HepG2 (cell line): ENCODE results near the gene NAP1L1.

Experiments used
- ADNP ChIP-seq: sonication (generic); formaldehyde crosslinking; IDR thresholded peaks from 2 replicates; pipeline ENCODE4 v1.4.0; 2020; ENCODE audit warnings: missing genetic modification reagents
- AKAP8 ChIP-seq: sonication (generic); formaldehyde crosslinking; IDR thresholded peaks from 2 replicates; pipeline ENCODE4 v1.5.1; 2020; ENCODE audit warnings: mild to moderate bottlenecking, missing genetic modification reagents
- BCL6 ChIP-seq: IDR thresholded peaks from 2 replicates; pipeline ENCODE4 v1.6.1; 2016; ENCODE audit warnings: missing genetic modification reagents, missing compliant biosample characterization
- CBX1 ChIP-seq: IDR thresholded peaks from one replicate; pipeline ENCODE4 v1.6.1; 2016; ENCODE audit warnings: antibody characterized with exemption, low read depth
- ELF4 ChIP-seq: sonication (generic); formaldehyde crosslinking; IDR thresholded peaks from 2 replicates; pipeline ENCODE4 v1.5.0; 2020; ENCODE audit warnings: missing genetic modification reagents, mild to moderate bottlenecking, moderate library complexity, borderline replicate concordance
- EZH2 ChIP-seq: conservative IDR thresholded peaks from 2 replicates; pipeline ENCODE4 v1.6.1; 2012; ENCODE audit warnings: mild to moderate bottlenecking, low read depth, low read length, moderate library complexity
- FOXJ3 ChIP-seq: sonication (generic); formaldehyde crosslinking; IDR thresholded peaks from 2 replicates; pipeline ENCODE4 v1.4.0; 2020; ENCODE audit warnings: missing genetic modification reagents, mild to moderate bottlenecking, borderline replicate concordance
- FOXM1 ChIP-seq: sonication (generic); formaldehyde crosslinking; IDR thresholded peaks from 2 replicates; pipeline ENCODE4 v1.5.0; 2020; ENCODE audit warnings: missing genetic modification reagents
- MXD1 ChIP-seq: sonication (generic); formaldehyde crosslinking; IDR thresholded peaks from 2 replicates; pipeline ENCODE4 v1.4.0; 2020; ENCODE audit warnings: mild to moderate bottlenecking, missing genetic modification reagents
- ZBTB20 ChIP-seq: sonication (generic); formaldehyde crosslinking; IDR thresholded peaks from 2 replicates; pipeline ENCODE4 v1.8.1; 2023; ENCODE audit warnings: missing genetic modification reagents, low read depth, mild to moderate bottlenecking, borderline replicate concordance
- ZNF350 ChIP-seq: sonication (generic); formaldehyde crosslinking; IDR thresholded peaks from 2 replicates; pipeline ENCODE4 v1.4.0; 2020; ENCODE audit warnings: mild to moderate bottlenecking, low read depth, missing genetic modification reagents, borderline replicate concordance
- TF ChIP-seq, protein P1 (sequence below): sonication (generic); formaldehyde crosslinking; conservative IDR thresholded peaks from 2 replicates; pipeline ENCODE4 v1.4.0; 2020; ENCODE audit warnings: missing genetic modification reagents

- TF ChIP-seq EZH2, result no peak
- TF ChIP-seq AKAP8 (CRISPR knock-in tag), result no peak
- TF ChIP-seq ADNP, result no peak
- TF ChIP-seq CBX1, result no peak
- no peak for TF ChIP-seq ZNF350 (CRISPR knock-in tag)
- no peak for TF ChIP-seq ZBTB20
- no peak for TF ChIP-seq ELF4
- TF ChIP-seq, protein P1, sequence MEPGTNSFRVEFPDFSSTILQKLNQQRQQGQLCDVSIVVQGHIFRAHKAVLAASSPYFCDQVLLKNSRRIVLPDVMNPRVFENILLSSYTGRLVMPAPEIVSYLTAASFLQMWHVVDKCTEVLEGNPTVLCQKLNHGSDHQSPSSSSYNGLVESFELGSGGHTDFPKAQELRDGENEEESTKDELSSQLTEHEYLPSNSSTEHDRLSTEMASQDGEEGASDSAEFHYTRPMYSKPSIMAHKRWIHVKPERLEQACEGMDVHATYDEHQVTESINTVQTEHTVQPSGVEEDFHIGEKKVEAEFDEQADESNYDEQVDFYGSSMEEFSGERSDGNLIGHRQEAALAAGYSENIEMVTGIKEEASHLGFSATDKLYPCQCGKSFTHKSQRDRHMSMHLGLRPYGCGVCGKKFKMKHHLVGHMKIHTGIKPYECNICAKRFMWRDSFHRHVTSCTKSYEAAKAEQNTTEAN, result no peak
- TF ChIP-seq FOXJ3, result no peak
- no peak for TF ChIP-seq MXD1 (CRISPR knock-in tag)
- no peak for TF ChIP-seq BCL6
- TF ChIP-seq FOXM1 (CRISPR knock-in tag), result no peak
These were observed 4.3 kb downstream of the NAP1L1 start for GRCh38 chr12:76080017-76080728.
